GM10248 (cell line): Measurements from ENCODE around the gene DESI2.

Source experiments
- CTCF ChIA-PET: fragments of 300-600 bp; sonication (Branson Sonifier 250); formaldehyde crosslinking; extraction: SDS; loops from one replicate; lab custom pipeline; 2021; ENCODE audit warnings: antibody characterized with exemption; lab: Yijun Ruan, JAX
- POLR2A ChIA-PET: fragments of 350-650 bp; sonication (Branson Sonifier 250); formaldehyde crosslinking; extraction: SDS; loops from one replicate; lab custom pipeline; 2020; ENCODE audit warnings: antibody characterized with exemption; lab: Yijun Ruan, JAX
- DNase-seq: peaks from one replicate; pipeline ENCODE4 v3.0.0; 2012; ENCODE audit errors: extremely low spot score
- TF ChIP-seq, protein P1 (sequence below): IDR thresholded peaks from 2 replicates; pipeline ENCODE4 v1.5.1; 2012; ENCODE audit warnings: mild to moderate bottlenecking, low read depth; ENCODE audit errors: extremely low read depth, missing control alignments, control extremely low read depth

The DESI2 gene

DNA sequence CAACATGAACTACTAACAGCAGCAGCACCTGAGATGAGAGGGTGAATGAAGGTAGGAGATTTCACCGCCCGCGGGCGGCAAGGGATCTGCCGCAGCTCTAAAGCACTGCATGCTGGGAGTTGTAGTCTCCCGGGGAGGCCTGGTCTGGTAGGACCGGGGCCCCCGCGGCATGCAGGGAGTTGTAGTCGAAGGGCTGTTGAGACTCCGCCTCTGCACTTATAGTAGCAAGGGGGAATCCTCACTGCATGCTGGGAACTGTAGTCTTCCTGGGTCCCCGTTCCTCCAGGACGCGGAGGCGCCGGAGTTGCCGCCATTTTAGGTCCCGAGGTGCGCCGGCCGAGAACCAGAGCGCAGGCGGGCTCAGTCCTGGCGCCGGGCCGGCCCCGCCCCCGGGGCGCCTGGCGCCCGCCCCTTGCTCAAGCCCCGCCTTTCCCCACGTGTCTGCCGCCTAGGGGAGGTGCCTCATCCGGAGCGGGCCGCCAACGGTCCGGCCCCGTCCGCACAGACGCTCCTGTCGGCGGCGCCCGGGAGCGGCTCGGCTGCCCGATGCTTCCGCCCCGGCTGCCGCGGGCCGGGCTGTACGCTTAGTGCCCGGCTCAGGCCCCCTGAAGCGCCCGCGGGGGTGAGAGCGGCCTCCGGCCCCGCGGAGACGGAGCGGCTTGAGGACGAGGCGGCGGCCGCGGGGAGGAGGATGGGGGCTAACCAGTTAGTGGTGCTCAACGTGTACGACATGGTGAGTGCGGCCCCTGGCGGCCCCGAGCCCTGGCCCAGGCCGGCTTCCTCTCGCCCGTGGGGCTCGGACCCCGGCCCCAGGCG is at the start of gene DESI2:
Gene DESI2, plus strand, starts transcription at position 504 of the 816 bp plus-strand sequence. Its CDS starts 188 bp downstream, at position 692.
- ChIA-PET CTCF (interaction anchor here (0.9 to 1.2 kb wide), 8 partner anchors 13 to 390 kb away, joined by 3 to 5 read pairs (median 3); no protein-coding TSS in a partner anchor), POLR2A (no interaction called here)
- TF ChIP-seq, protein P1, sequence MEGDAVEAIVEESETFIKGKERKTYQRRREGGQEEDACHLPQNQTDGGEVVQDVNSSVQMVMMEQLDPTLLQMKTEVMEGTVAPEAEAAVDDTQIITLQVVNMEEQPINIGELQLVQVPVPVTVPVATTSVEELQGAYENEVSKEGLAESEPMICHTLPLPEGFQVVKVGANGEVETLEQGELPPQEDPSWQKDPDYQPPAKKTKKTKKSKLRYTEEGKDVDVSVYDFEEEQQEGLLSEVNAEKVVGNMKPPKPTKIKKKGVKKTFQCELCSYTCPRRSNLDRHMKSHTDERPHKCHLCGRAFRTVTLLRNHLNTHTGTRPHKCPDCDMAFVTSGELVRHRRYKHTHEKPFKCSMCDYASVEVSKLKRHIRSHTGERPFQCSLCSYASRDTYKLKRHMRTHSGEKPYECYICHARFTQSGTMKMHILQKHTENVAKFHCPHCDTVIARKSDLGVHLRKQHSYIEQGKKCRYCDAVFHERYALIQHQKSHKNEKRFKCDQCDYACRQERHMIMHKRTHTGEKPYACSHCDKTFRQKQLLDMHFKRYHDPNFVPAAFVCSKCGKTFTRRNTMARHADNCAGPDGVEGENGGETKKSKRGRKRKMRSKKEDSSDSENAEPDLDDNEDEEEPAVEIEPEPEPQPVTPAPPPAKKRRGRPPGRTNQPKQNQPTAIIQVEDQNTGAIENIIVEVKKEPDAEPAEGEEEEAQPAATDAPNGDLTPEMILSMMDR, result peak; percentile 60
- DNase-seq, result peak; percentile 97

DNA sequence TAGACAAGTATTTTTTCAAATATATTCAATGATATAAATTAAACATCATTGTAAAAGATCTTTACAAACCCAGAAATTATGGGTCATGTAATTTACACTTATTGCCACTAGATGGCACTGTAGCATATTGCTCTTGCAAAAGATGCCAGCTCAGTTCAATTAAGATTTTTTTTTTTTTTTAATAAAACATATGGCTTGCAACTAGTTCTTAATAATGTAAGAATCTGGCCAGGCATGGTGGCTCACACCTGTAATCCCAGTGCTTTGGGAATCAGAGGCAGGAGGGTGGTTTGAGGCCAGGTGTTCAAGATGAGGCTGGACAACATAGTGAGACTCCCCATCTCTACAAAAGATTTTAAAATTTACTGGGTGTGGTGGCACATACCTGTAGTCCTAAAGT is 49.4 kb upstream of the DESI2 start:
- TF ChIP-seq, protein P1, result peak; percentile 51
- peak; percentile 31 for DNase-seq
- ChIA-PET CTCF (interaction anchor here (0.7 to 3.4 kb wide), 36 partner anchors 9 to 439 kb away, joined by 3 to 121 read pairs (median 4); partner anchors contain the start of genes CATSPERE and DESI2), POLR2A (no interaction called here)

DNA sequence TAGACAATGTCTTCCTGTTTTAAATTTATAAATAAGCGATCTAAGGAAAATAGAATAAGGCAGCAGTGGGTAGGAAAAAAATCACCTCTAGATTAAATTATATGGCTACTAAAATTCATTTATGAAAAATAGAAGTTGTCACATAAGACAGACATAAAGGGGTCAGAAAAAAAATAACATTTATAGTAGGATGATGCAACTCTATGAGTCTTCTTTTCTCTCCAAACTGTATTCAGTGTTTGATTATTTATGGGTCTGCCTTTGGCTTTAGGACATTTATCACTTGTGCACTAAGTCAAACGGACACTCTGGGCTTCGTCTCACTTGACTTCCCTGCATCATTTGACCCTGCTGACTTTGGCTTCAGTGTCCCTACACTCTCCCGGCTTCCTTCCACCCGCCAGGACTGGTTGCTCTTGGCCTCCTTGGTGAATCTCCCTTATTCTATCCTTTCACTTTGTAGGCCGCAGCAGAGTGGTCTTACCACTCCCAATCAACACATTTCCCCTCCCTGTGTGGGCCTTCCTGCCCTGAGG is 47.0 kb upstream of the DESI2 start:
- ChIA-PET CTCF (interaction anchor here (0.9 to 3.4 kb wide), 6 partner anchors 11 to 437 kb away, joined by 5 to 121 read pairs (median 15); partner anchors contain the start of gene DESI2), POLR2A (interaction anchor here (0.6 kb wide), 1 partner anchor 132 kb away, joined by 3 read pairs; no protein-coding TSS in a partner anchor)
- TF ChIP-seq, protein P1, result no peak

DNA sequence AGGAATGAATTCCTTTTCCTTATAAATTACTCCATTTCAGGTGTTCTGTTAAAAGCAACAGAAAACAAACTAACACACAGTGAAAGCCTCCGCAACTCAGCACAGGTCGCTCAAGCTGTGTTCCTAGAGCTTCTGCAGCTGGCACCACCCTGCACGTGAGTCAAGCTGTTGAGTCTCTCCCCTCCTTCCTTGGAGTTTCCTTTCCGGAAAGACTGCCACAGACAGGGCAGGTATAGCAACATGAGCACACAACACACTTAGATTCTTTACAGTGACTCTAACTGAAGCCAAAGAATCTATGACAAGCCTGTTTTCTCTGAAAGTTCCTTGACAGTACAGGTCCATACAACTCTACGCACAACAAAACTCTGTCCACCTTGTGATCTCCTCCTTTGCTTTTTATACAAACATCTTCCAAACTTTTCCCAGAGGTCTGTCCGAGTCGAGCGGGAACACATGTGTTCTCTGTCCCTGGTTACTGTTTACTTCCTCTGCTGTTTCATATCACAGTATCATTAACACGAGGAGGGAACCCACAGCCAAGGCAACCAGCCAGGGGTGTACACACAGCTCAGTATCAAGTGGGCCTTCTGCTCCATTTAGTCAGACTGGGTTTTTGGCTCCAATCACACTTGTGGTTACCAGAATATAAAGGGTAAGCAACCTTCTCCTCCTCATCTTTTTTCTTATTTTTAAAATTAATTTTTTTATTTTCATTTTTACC is 38.7 kb upstream of the DESI2 start:
- ChIA-PET POLR2A (no interaction called here), CTCF (interaction anchor here (0.7 to 0.9 kb wide), 2 partner anchors 10 to 11 kb away, joined by 3 to 4 read pairs; no protein-coding TSS in a partner anchor)
- DNase-seq, result no peak
- TF ChIP-seq, protein P1, result no peak

More for the DNA sequence above, 47.0 kb upstream of the DESI2 start:
- no peak for DNase-seq

DNA sequence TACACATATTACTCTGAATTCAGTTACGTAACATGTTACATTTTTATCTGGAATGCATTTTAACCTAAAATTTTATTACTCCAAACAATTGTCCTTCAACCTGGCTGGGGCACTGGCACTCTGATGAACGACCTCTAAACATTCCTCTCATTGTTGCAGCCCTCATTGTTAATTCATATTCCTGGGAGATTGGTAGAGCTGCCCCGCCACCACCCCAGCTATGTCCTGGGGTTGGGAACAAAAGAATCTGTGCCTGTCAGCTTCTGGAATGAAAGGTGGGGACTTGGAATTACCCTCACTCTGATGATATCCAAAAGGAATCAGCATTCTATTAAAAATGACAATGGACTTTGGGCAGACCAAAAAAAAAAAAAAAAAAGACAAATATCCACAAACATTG is 38.0 kb upstream of the DESI2 start:
- ChIA-PET CTCF (interaction anchor here (0.7 kb wide), 1 partner anchor 11 kb away, joined by 4 read pairs; no protein-coding TSS in a partner anchor), POLR2A (no interaction called here)

More for the DNA sequence above, 38.0 kb upstream of the DESI2 start:
- TF ChIP-seq, protein P1, result no peak
- no peak for DNase-seq
